ENCODE measurements around the gene PPP2R5D.

Gene PPP2R5D

DNA sequence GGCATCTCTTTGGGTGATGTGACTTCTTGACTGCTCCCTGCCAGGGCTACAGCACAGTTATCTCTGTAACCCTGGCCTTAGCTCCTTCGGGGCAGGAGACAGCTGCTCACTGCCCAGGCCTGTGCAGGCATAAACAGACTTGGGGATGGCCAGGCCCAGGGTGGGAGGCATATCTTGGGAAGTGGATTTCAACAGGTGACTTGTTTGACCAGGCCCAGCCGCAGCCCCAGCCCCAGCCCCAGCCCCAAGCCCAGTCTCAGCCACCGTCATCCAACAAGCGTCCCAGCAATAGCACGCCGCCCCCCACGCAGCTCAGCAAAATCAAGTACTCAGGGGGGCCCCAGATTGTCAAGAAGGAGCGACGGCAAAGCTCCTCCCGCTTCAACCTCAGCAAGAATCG lies 21.9 kb downstream of the PPP2R5D start:
- no peak overlapping the region for H3K27ac ChIP-seq (ENCODE audit: low read length)
- no peak overlapping the region for H3K4me3 ChIP-seq (ENCODE audit: low read length)
- H3K27me3 ChIP-seq (ENCODE audit: insufficient read depth, low read length), result no peaks in the 10 kb centered on the region
- H3K36me3 ChIP-seq (ENCODE audit: insufficient read depth, low read depth, low read length), result peaks cover 55% of the 10 kb centered on the region
- no peaks in the 10 kb centered on the region for H3K4me1 ChIP-seq (ENCODE audit: insufficient read depth, low read length)
- no peak overlapping the region for H3K9ac ChIP-seq (ENCODE audit: low read depth, low read length)
- H3K9me3 ChIP-seq (ENCODE audit: insufficient read depth, low read depth, low read length), result no peaks in the 10 kb centered on the region

DNA sequence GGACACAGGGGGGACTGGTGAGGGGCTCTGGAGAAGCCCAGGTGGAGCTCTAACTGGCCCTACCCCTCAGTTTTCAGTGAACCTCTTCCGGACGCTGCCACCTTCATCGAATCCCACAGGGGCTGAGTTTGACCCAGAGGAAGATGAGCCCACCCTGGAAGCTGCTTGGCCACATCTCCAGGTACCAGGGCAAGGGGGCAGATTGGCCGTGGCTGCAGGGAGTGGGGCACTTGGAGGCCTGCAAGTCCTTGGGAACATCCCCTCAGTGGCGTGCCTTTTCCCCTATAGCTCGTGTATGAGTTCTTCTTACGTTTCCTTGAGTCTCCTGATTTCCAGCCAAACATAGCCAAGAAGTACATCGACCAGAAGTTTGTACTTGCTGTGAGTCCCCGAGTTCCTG lies 22.8 kb downstream of the PPP2R5D start:
- no peak overlapping the region for H3K27ac ChIP-seq (ENCODE audit: low read length)
- H3K9me3 ChIP-seq (ENCODE audit: insufficient read depth, low read depth, low read length), result no peaks in the 10 kb centered on the region
- H3K9ac ChIP-seq (ENCODE audit: low read depth, low read length), result no peak overlapping the region
- no peaks in the 10 kb centered on the region for H3K27me3 ChIP-seq (ENCODE audit: insufficient read depth, low read length)
- no peak overlapping the region for H3K4me3 ChIP-seq (ENCODE audit: low read length)
- H3K4me1 ChIP-seq (ENCODE audit: insufficient read depth, low read length), result peaks cover 1% of the 10 kb centered on the region; the same call in 1 of the 2 replicates
- peaks cover 64% of the 10 kb centered on the region for H3K36me3 ChIP-seq (ENCODE audit: insufficient read depth, low read depth, low read length)

DNA sequence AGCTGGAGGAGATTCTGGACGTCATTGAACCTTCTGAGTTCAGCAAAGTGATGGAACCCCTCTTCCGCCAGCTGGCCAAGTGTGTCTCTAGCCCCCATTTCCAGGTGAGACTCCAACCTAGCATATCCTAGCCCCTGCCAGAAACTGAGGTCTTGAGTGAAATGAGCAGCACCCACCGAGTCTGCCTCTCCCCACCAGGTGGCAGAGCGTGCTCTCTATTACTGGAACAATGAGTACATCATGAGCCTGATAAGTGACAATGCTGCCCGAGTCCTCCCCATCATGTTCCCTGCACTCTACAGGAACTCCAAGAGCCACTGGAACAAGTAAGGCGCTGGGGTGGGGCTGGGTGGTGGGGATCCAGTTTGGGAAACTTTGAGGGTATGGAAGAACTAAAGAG lies 24.8 kb downstream of the PPP2R5D start:
- Histone ChIP-seq H3K4me3 (ENCODE audit: low read length) (no peak overlapping the region), H3K27me3 (ENCODE audit: insufficient read depth, low read length) (no peaks in the 10 kb centered on the region), H3K36me3 (ENCODE audit: insufficient read depth, low read depth, low read length) (peaks cover 70% of the 10 kb centered on the region), H3K4me1 (ENCODE audit: insufficient read depth, low read length) (peaks cover 10% of the 10 kb centered on the region; the same call in 1 of the 2 replicates), H3K9me3 (ENCODE audit: insufficient read depth, low read depth, low read length) (no peaks in the 10 kb centered on the region), H3K27ac (ENCODE audit: low read length) (no peak overlapping the region), H3K9ac (ENCODE audit: low read depth, low read length) (no peak overlapping the region)

DNA sequence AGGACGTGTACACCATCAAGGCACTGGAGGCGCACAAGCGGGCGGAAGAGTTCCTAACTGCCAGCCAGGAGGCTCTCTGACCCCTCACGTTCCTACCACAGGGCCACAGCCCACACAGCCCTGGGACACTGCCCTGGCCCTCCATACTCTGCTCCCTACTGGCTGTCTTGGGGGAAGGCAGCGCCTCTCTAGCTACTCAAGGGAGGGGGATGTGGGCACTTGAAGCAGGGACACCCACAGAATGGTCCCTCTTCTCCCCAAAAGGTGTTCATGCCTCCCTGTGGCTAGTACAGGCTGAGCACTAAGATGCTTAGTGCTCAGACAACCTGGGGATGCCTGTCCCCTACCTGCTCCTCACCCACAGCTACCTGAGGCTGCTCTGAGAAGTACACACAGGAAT lies 26.8 kb downstream of the PPP2R5D start:
- H3K27ac ChIP-seq (ENCODE audit: low read length), result no peak overlapping the region
- peaks cover 63% of the 10 kb centered on the region for H3K36me3 ChIP-seq (ENCODE audit: insufficient read depth, low read depth, low read length)
- no peaks in the 10 kb centered on the region for H3K9me3 ChIP-seq (ENCODE audit: insufficient read depth, low read depth, low read length)
- no peak overlapping the region for H3K4me3 ChIP-seq (ENCODE audit: low read length)
- H3K27me3 ChIP-seq (ENCODE audit: insufficient read depth, low read length), result no peaks in the 10 kb centered on the region
- peaks cover 15% of the 10 kb centered on the region; the same call in 1 of the 2 replicates for H3K4me1 ChIP-seq (ENCODE audit: insufficient read depth, low read length)
- H3K9ac ChIP-seq (ENCODE audit: low read depth, low read length), result no peak overlapping the region

- Histone ChIP-seq H3K4me1 (ENCODE audit: insufficient read depth, low read length) (peaks cover 15% of the 10 kb centered on the region; the same call in 1 of the 2 replicates), H3K4me3 (ENCODE audit: low read length) (peak overlapping the region; percentile 99), H3K27ac (ENCODE audit: low read length) (no peak overlapping the region), H3K36me3 (ENCODE audit: insufficient read depth, low read depth, low read length) (peaks cover 58% of the 10 kb centered on the region), H3K9me3 (ENCODE audit: insufficient read depth, low read depth, low read length) (no peaks in the 10 kb centered on the region), H3K9ac (ENCODE audit: low read depth, low read length) (peak overlapping the region; percentile 91), H3K27me3 (ENCODE audit: insufficient read depth, low read length) (no peaks in the 10 kb centered on the region)
These were observed 28.0 kb downstream of the PPP2R5D start for GRCh38 chr6:43012364-43012763.

DNA sequence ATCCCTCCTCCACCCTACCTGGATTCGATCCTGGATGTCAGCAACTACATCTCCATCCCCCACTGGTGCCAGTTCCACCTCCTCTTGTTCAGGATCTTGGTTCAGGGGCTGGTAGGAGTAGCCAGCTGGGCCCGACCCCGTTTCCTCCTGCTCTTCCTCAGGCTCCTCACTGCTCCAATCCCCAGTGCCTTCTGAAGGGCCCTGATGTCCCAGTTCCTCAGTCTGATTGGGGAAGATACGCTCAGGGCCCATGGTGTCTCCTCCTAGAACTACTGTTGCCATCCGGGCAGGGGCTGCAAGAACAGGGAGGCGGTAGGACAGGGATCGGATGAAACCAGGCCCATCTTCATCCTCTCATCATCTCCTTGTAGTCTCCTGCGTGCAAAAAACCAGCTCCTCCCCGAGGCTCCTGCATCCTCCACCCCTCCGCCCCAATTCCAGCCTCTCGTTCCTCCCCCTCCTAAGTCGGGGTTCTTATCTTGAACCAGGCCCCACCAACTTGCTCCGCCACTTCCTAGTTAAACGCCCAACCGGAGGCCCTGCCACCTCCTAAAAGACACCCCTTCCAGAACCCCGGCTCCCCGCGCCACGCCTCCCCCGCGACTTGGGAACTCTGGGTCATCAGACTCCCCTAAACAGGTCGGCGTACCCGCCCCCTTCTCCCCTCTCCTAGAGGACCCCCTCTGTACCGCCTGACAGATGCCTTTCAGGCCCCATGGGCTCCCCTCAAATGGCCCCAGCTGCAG lies 28.9 kb downstream of the PPP2R5D start:
- Histone ChIP-seq H3K36me3 (ENCODE audit: insufficient read depth, low read depth, low read length) (peaks cover 58% of the 10 kb centered on the region), H3K4me1 (ENCODE audit: insufficient read depth, low read length) (peaks cover 15% of the 10 kb centered on the region; the same call in 1 of the 2 replicates), H3K27me3 (ENCODE audit: insufficient read depth, low read length) (no peaks in the 10 kb centered on the region), H3K9me3 (ENCODE audit: insufficient read depth, low read depth, low read length) (no peaks in the 10 kb centered on the region), H3K9ac (ENCODE audit: low read depth, low read length) (peak overlapping the region; percentile 91), H3K27ac (ENCODE audit: low read length) (no peak overlapping the region), H3K4me3 (ENCODE audit: low read length) (peak overlapping the region; percentile 99)

DNA sequence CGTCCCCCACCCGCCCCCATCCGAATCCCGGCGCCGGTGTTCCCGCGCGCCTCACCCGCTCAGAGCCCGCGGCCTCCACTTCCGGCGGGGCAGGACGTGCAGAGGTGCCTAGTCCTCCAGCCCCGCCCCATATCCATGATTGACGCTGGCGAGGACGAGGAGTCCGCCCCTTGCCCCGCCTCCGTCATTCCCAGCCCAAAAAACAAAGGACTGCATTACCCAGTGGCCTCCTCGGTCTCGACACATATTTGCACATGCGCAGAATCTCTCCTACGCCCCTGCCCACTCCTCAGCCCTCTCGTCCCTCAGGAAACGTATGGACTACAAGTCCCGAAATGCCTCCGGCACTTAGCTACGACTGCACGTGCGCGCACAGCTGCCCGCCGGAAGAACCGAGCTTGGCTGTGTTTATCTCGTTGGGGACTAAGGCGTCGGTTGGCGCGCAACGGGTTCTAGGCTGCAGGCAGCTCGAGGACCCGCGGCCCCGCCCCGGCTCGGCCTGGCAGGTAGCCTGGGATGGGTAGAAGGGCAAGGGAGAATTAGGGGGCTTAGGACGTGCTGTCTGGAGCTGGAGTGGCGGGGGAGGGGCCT lies 29.6 kb downstream of the PPP2R5D start, which contains the start of the genes KLHDC3 and MEA1:
KLHDC3 (plus strand) TSS at position 407 of the 591 bp plus-strand sequence. CDS start 2,944 bp downstream, outside the sequence.
MEA1 (minus strand) TSS at position 104 of the 591 bp plus-strand sequence. CDS start 133 bp downstream, outside the sequence.
- peak within 1 kb of the TSS; percentile 91 for H3K9ac ChIP-seq (ENCODE audit: low read depth, low read length)
- no peaks in the 10 kb centered on the region for H3K27me3 ChIP-seq (ENCODE audit: insufficient read depth, low read length)
- no peaks in the 10 kb centered on the region for H3K9me3 ChIP-seq (ENCODE audit: insufficient read depth, low read depth, low read length)
- peaks cover 58% of the 10 kb centered on the region for H3K36me3 ChIP-seq (ENCODE audit: insufficient read depth, low read depth, low read length)
- H3K27ac ChIP-seq (ENCODE audit: low read length), result peak within 1 kb of the TSS; percentile 64
- H3K4me1 ChIP-seq (ENCODE audit: insufficient read depth, low read length), result peaks cover 15% of the 10 kb centered on the region; the same call in 1 of the 2 replicates
- H3K4me3 ChIP-seq (ENCODE audit: low read length), result peak within 1 kb of the TSS; percentile 99

DNA sequence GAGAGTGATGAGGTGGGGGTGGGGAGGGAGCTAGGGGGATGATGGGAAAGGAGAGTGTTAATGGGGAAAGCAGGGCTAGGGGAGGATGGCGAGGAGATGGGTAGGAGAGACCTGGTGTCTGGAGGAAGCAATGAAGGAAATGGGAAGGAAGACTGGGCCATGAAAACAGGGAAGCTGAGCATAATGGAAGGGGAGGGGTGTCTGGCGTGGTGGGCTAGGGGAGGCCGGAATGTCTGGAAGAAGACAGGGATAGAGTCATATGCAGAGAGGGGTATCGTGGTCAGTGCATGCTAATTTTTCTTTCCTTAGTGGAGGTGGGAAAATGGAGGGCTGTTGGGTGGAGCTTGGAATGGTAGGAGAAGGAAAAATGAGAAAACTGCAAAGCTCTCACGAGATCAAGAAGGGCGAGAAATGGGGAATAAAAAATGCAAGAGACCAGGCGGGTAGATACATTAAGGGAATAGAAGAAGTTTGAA lies 30.1 kb downstream of the PPP2R5D start:
- Histone ChIP-seq H3K27ac (ENCODE audit: low read length) (peak overlapping the region; percentile 64), H3K36me3 (ENCODE audit: insufficient read depth, low read depth, low read length) (peaks cover 58% of the 10 kb centered on the region), H3K4me1 (ENCODE audit: insufficient read depth, low read length) (peaks cover 15% of the 10 kb centered on the region; the same call in 1 of the 2 replicates), H3K4me3 (ENCODE audit: low read length) (peak overlapping the region; percentile 99), H3K9ac (ENCODE audit: low read depth, low read length) (peak overlapping the region; percentile 91), H3K9me3 (ENCODE audit: insufficient read depth, low read depth, low read length) (no peaks in the 10 kb centered on the region), H3K27me3 (ENCODE audit: insufficient read depth, low read length) (no peaks in the 10 kb centered on the region)

GRCh38 chr6:43016176-43016942 lies 32.0 kb downstream of the PPP2R5D start:
- no peaks in the 10 kb centered on the region for H3K27me3 ChIP-seq (ENCODE audit: insufficient read depth, low read length)
- H3K4me1 ChIP-seq (ENCODE audit: insufficient read depth, low read length), result peaks cover 22% of the 10 kb centered on the region; the same call in 1 of the 2 replicates
- H3K36me3 ChIP-seq (ENCODE audit: insufficient read depth, low read depth, low read length), result peaks cover 52% of the 10 kb centered on the region
- H3K4me3 ChIP-seq (ENCODE audit: low read length), result no peak overlapping the region
- H3K9ac ChIP-seq (ENCODE audit: low read depth, low read length), result no peak overlapping the region
- no peaks in the 10 kb centered on the region for H3K9me3 ChIP-seq (ENCODE audit: insufficient read depth, low read depth, low read length)
- no peak overlapping the region for H3K27ac ChIP-seq (ENCODE audit: low read length)

- no peak overlapping the region for H3K9ac ChIP-seq (ENCODE audit: low read depth, low read length)
- H3K27ac ChIP-seq (ENCODE audit: low read length), result no peak overlapping the region
- H3K27me3 ChIP-seq (ENCODE audit: insufficient read depth, low read length), result no peaks in the 10 kb centered on the region
- H3K36me3 ChIP-seq (ENCODE audit: insufficient read depth, low read depth, low read length), result peaks cover 46% of the 10 kb centered on the region
- H3K4me1 ChIP-seq (ENCODE audit: insufficient read depth, low read length), result peaks cover 22% of the 10 kb centered on the region; the same call in 1 of the 2 replicates
- H3K4me3 ChIP-seq (ENCODE audit: low read length), result no peak overlapping the region
- no peaks in the 10 kb centered on the region for H3K9me3 ChIP-seq (ENCODE audit: insufficient read depth, low read depth, low read length)
These were observed 32.6 kb downstream of the PPP2R5D start for GRCh38 chr6:43016943-43017334.

DNA sequence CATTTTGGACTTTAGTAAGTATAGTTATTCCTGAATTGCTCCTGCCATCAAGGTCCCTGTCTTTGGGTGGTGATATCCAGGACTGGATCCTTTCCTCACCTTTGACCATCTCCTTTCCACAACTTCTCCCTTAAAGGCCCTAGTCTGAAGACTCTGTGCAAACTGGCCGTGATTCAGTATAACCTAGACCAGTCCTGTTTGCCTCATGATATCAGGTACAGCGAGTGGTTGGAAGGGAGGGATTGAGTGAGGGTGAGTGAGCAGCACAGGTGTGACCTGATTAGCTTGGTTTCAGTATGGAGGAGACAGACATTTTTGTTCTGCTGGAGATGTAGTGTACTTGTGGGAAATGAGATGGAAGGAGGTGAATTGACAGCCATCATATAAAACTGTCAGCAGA lies 34.8 kb downstream of the PPP2R5D start:
- Histone ChIP-seq H3K4me1 (ENCODE audit: insufficient read depth, low read length) (peaks cover 13% of the 10 kb centered on the region; the same call in 1 of the 2 replicates), H3K36me3 (ENCODE audit: insufficient read depth, low read depth, low read length) (peaks cover 50% of the 10 kb centered on the region), H3K4me3 (ENCODE audit: low read length) (no peak overlapping the region), H3K27me3 (ENCODE audit: insufficient read depth, low read length) (no peaks in the 10 kb centered on the region), H3K9ac (ENCODE audit: low read depth, low read length) (no peak overlapping the region), H3K27ac (ENCODE audit: low read length) (no peak overlapping the region), H3K9me3 (ENCODE audit: insufficient read depth, low read depth, low read length) (no peaks in the 10 kb centered on the region)

Data from iPS-20b (cell line).